GM18907 (cell line): Measurements from ENCODE around the gene NSMF.

Experiments used
- ATAC-seq: cut with Tn5 transposase; IDR thresholded peaks from one replicate; pipeline ENCODE4 v1.9.1; 2021; ENCODE audit warnings: mild to moderate bottlenecking, moderate library complexity; ENCODE audit not compliant: unreplicated experiment

NSMF gene

GRCh38 chr9:137434498-137435380, 24.4 kb downstream of the NSMF start:
- ATAC-seq: no peak

- no peak for ATAC-seq
Measured at GRCh38 chr9:137433916-137434431, 25.2 kb downstream of the NSMF start.

- ATAC-seq: no peak
Measured at GRCh38 chr9:137433349-137433915, 25.7 kb downstream of the NSMF start.

- ATAC-seq: no peak
Measured at GRCh38 chr9:137432687-137433348, 26.3 kb downstream of the NSMF start.

GRCh38 chr9:137431416-137431931, 27.7 kb downstream of the NSMF start:
- no peak for ATAC-seq

- no peak for ATAC-seq
Measured at GRCh38 chr9:137430723-137431415, 28.3 kb downstream of the NSMF start.

DNA sequence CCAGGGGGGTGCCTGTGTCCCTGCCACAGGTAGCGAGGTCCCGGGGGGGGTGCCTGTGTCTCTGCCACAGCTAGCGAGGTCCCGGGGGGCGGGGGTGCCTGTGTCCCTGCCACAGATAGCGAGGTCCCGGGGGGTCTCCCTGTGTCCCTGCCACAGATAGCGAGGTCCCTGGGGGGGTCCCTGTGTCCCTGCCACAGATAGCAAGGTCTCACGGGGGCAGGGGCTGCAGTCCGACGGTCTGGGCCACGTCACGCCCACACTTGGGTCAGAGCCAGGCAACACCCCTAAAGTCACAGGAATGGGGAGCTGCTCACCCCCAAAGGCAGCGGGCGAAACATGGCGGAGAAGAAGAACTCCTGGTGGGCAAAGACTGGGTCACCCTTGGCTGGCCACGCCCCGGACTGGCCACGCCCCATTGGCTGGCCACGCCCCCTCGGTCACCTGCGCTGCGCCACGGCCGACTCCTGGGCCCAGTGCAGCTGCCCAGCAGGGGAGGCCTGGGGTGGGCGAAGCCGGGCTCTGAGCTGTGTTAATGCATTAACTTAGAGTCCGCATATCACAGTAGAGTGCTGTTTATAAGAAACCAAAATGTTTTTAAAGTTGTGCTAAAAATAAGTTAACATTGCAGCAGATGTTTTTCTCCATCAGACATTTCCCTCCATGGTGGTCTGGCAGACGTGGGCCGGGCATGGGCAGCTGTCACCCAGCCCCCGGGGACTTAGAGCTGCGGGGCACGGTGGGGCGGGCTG, 29.0 kb downstream of the NSMF start:
- no peak for ATAC-seq

GRCh38 chr9:137429546-137429890, 29.6 kb downstream of the NSMF start:
- ATAC-seq: no peak

- ATAC-seq: no peak
Measured at GRCh38 chr9:137428841-137429545, 30.1 kb downstream of the NSMF start.

- no peak for ATAC-seq
Measured at GRCh38 chr9:137428311-137428630, 30.9 kb downstream of the NSMF start.

DNA sequence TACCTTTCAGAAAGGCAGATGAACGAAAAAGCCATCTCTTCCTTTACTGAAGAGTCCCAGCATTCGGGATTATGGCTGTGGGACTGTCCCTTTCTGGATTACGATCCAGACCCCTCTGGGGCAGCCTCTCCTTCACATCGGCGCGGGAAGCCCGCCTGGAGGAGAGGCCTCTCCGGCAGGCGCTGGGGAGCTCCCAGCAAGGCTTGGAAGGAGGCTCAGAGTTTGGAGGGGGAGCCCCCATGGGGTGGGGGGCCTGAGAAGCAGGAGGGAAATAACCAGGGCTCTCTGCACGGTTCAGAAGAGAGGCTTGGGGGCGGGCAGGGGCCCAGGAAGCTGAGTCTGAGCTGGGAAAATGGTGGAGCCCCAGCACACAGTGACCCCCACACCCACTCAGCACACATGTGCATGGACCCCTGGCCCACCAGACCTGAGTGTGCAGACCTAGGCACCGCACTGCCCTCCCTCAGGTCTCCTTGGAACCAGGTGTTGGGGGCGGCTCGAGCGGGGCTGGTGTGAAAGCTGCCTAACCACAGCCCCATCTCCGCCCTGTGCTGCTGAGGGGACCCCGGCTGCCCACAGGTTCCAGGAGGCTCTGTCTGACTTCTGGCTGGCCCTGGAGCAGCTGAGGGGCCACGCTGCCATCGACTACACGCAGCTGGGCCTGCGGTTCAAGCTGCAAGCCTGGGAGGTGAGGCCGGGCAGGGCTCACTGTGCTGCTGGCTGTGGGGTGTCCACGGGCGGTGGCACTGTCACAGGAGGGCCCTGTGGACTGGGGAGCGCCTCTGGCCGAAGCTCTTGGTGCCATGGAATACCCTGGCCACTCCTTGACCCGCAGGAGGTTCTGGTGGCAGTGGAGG, 31.5 kb downstream of the NSMF start:
- ATAC-seq: no peak

GRCh38 chr9:137426018-137426681, 33.0 kb downstream of the NSMF start:
- ATAC-seq: no peak

DNA sequence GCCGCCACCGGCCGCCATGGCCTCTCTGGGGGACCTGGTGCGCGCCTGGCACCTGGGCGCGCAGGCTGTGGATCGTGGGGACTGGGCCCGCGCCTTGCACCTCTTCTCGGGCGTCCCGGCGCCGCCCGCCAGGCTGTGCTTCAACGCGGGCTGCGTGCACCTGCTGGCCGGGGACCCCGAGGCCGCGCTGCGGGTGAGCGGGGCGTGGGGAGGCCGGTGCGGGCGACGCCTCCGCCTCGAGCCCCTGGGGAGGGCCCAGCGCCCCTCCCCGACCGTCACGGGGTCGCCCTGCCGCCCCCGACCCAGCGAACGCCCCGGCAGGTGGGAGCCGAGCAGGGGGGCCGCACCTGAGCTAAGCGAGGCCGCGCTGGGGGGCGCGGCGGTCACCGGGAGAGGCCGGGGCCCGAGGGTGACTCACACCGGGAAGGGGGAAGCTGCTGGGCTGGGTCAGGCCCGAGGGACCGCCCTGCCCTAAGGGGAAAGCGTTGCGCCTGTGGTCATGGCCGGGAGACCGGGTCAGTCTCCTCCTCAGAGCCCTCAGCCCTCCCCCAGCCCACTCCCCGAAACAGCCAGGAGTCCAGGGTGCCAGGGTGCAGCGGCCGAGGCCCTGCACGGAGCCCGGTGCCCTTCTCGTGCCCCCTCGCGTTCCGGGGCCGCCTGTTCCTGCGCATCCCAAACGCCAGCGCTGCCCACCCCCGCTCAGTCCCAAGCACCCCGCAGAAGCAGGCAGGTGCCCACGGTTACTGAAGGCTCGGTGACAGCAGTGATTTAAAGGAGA, 35.4 kb downstream of the NSMF start:
- ATAC-seq: peak; percentile 31

- ATAC-seq: peak; percentile 82
Measured at GRCh38 chr9:137422604-137423513, 36.3 kb downstream of the NSMF start, which contains the start of the genes EXD3 and NOXA1. TSS of gene EXD3 (minus strand) at chr9:137423162. CDS start at chr9:137395357, 27,805 bp downstream. TSS of gene NOXA1 (plus strand) at chr9:137423393. CDS start at chr9:137423530, 137 bp downstream.

GRCh38 chr9:137421838-137422603, 37.1 kb downstream of the NSMF start:
- ATAC-seq: peak; percentile 2
